NCI-H2196 treated with DMSO at 0.1 percent for 48 hours (cell line): Measurements from ENCODE around the gene GAGE12H.
"Not testable (repeated sequence)": the region's sequence is repeated elsewhere in the genome, so short reads cannot be mapped to it uniquely, and the experiment has no call there.

ENCODE experiments used
- DNase-seq: peaks from one replicate; lab custom pipeline; 2025; ENCODE audit not compliant: unreplicated experiment; lab: John Stamatoyannopoulos, UW

Gene GAGE12H, protein sequence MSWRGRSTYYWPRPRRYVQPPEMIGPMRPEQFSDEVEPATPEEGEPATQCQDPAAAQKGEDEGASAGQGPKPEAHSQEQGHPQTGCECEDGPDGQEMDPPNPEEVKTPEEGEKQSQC

DNA sequence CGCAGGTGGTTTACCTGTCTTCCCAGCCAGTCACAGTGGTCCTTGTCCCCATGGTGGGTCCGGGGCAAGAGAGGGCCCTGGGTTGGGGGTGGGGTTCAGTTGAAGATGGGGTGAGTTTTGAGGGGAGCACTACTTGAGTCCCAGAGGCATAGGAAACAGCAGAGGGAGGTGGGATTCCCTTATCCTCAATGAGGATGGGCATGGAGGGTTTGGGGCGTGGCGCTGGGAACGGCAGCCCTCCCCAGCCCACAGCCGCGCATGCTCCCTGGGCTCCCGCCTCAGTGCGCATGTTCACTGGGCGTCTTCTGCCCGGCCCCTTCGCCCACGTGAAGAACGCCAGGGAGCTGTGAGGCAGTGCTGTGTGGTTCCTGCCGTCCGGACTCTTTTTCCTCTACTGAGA, at the start of gene GAGE12H:
Gene GAGE12H (plus strand): TSS at position 301 of the 400 bp plus-strand sequence. CDS start 1,155 bp downstream, outside the sequence.
- DNase-seq = not testable (repeated sequence)

DNA sequence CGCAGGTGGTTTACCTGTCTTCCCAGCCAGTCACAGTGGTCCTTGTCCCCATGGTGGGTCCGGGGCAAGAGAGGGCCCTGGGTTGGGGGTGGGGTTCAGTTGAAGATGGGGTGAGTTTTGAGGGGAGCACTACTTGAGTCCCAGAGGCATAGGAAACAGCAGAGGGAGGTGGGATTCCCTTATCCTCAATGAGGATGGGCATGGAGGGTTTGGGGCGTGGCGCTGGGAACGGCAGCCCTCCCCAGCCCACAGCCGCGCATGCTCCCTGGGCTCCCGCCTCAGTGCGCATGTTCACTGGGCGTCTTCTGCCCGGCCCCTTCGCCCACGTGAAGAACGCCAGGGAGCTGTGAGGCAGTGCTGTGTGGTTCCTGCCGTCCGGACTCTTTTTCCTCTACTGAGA, 47.9 kb upstream of the GAGE12H start, which contains the start of gene GAGE12C:
Gene GAGE12C (plus strand): TSS at position 301 of the 400 bp plus-strand sequence. CDS start 1,155 bp downstream, outside the sequence.
- not testable (repeated sequence) for DNase-seq

DNA sequence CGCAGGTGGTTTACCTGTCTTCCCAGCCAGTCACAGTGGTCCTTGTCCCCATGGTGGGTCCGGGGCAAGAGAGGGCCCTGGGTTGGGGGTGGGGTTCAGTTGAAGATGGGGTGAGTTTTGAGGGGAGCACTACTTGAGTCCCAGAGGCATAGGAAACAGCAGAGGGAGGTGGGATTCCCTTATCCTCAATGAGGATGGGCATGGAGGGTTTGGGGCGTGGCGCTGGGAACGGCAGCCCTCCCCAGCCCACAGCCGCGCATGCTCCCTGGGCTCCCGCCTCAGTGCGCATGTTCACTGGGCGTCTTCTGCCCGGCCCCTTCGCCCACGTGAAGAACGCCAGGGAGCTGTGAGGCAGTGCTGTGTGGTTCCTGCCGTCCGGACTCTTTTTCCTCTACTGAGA, 38.3 kb upstream of the GAGE12H start, which contains the start of gene GAGE12D:
Gene GAGE12D (plus strand): TSS at position 301 of the 400 bp plus-strand sequence. CDS start 1,155 bp downstream, outside the sequence.
- not testable (repeated sequence) for DNase-seq

DNA sequence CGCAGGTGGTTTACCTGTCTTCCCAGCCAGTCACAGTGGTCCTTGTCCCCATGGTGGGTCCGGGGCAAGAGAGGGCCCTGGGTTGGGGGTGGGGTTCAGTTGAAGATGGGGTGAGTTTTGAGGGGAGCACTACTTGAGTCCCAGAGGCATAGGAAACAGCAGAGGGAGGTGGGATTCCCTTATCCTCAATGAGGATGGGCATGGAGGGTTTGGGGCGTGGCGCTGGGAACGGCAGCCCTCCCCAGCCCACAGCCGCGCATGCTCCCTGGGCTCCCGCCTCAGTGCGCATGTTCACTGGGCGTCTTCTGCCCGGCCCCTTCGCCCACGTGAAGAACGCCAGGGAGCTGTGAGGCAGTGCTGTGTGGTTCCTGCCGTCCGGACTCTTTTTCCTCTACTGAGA, 28.8 kb upstream of the GAGE12H start, which contains the start of gene GAGE12E:
Gene GAGE12E (plus strand): TSS at position 301 of the 400 bp plus-strand sequence. CDS start 1,155 bp downstream, outside the sequence.
- DNase-seq = not testable (repeated sequence)

DNA sequence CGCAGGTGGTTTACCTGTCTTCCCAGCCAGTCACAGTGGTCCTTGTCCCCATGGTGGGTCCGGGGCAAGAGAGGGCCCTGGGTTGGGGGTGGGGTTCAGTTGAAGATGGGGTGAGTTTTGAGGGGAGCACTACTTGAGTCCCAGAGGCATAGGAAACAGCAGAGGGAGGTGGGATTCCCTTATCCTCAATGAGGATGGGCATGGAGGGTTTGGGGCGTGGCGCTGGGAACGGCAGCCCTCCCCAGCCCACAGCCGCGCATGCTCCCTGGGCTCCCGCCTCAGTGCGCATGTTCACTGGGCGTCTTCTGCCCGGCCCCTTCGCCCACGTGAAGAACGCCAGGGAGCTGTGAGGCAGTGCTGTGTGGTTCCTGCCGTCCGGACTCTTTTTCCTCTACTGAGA, 19.2 kb upstream of the GAGE12H start, which contains the start of gene GAGE12F:
Gene GAGE12F (plus strand): TSS at position 301 of the 400 bp plus-strand sequence. CDS start 1,155 bp downstream, outside the sequence.
- DNase-seq = not testable (repeated sequence)

DNA sequence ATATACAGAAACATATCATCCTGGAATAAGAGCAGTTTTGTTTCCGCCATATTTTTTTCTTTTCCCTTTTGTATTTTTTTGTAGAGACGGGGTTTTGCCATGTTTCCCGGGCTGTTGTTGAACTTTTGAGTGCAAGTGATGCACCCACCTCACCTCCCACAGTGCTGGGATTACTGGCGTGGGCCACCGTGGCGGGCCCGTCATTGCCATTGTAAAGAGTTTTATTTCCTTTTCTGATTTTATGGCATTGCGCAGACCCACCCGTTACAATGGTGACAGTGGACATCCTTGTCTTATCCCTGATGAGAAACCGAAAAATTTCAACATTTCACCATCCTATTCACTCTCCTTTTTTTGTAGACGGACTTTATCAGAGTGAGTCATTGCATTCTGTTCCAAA, 11.0 kb upstream of the GAGE12H start:
- not testable (repeated sequence) for DNase-seq

DNA sequence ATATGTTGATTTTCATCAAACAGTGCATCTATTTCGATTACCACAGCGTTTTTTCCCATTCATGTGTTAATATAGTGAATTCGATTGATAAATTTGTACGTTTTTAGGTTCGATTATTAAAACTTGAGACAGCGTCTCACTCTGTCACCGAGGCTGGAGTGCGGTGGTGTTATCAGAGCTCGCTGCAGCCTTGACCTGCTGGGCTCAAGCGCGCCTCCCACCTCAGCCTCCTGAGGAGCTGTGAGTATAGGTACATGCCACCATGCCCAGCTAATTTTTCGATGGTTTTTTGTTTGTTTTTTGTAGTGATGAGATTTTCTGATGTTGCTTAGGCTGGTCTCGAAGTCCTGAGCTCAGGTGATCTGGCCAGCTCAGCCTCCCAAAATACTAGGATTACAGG, 10.6 kb upstream of the GAGE12H start:
- DNase-seq = not testable (repeated sequence)

DNA sequence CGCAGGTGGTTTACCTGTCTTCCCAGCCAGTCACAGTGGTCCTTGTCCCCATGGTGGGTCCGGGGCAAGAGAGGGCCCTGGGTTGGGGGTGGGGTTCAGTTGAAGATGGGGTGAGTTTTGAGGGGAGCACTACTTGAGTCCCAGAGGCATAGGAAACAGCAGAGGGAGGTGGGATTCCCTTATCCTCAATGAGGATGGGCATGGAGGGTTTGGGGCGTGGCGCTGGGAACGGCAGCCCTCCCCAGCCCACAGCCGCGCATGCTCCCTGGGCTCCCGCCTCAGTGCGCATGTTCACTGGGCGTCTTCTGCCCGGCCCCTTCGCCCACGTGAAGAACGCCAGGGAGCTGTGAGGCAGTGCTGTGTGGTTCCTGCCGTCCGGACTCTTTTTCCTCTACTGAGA, 9.6 kb upstream of the GAGE12H start, which contains the start of gene GAGE12G:
Gene GAGE12G (plus strand): TSS at position 301 of the 400 bp plus-strand sequence. CDS start 1,155 bp downstream, outside the sequence.
- not testable (repeated sequence) for DNase-seq

DNA sequence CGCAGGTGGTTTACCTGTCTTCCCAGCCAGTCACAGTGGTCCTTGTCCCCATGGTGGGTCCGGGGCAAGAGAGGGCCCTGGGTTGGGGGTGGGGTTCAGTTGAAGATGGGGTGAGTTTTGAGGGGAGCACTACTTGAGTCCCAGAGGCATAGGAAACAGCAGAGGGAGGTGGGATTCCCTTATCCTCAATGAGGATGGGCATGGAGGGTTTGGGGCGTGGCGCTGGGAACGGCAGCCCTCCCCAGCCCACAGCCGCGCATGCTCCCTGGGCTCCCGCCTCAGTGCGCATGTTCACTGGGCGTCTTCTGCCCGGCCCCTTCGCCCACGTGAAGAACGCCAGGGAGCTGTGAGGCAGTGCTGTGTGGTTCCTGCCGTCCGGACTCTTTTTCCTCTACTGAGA, 9.4 kb downstream of the GAGE12H start, which contains the start of gene GAGE2A:
Gene GAGE2A (plus strand): TSS at position 301 of the 400 bp plus-strand sequence. CDS start 1,155 bp downstream, outside the sequence.
- DNase-seq = not testable (repeated sequence)

DNA sequence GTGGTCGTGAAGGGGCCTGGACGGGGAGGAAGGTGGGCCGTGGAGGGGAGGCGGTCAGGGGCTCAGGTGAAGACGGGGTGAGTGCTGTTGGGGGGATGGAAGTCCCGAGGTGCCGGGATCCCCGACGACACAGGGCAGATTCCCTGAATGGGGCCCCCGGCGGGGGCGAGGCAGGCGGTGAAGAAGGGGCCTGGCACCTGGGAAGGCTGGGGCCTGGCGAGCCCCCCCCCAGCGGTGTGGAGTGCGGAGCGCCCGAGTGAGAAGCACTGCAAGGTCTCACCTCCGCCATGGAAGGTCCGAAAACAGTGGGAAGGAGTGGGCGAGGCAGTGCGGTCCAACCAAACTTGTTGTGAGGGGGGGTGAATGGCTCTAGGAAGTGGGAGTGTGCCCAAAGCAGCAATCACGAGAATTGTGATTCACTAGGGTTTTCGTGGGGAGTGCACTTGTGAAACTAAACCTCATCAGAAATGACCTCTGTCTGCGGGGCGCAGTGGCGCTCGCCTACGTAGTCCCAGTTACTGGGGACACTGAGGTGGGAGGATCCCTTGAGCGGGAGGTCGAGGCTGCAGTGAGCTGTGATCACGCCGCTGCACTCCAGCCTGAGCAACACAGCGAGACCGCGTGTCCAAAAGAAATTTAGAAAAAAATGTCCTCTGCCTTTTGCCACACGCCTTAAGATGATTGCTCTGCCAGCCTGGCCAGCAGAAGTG, 10.2 kb downstream of the GAGE12H start:
- DNase-seq = not testable (repeated sequence)

DNA sequence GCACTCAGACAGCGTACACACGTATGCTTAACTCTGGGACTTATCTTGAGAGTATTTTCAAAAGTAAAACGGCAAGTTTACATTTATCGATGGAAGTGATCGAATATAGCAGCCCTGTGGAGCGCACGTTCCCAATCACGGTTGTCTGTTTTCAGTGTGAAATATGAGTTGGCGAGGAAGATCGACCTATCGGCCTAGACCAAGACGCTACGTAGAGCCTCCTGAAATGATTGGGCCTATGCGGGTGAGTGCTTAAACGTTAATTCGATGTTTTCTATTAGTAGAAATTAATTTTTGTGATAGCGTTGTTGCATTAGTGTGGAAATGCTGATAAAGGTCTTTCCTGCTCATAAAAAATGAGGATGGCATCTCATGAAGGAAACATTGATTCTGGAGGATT, 10.7 kb downstream of the GAGE12H start:
- not testable (repeated sequence) for DNase-seq

DNA sequence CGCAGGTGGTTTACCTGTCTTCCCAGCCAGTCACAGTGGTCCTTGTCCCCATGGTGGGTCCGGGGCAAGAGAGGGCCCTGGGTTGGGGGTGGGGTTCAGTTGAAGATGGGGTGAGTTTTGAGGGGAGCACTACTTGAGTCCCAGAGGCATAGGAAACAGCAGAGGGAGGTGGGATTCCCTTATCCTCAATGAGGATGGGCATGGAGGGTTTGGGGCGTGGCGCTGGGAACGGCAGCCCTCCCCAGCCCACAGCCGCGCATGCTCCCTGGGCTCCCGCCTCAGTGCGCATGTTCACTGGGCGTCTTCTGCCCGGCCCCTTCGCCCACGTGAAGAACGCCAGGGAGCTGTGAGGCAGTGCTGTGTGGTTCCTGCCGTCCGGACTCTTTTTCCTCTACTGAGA, 19.0 kb downstream of the GAGE12H start, which contains the start of gene GAGE1:
Gene GAGE1 (plus strand): TSS at position 301 of the 400 bp plus-strand sequence. CDS start 1,155 bp downstream, outside the sequence.
- not testable (repeated sequence) for DNase-seq

DNA sequence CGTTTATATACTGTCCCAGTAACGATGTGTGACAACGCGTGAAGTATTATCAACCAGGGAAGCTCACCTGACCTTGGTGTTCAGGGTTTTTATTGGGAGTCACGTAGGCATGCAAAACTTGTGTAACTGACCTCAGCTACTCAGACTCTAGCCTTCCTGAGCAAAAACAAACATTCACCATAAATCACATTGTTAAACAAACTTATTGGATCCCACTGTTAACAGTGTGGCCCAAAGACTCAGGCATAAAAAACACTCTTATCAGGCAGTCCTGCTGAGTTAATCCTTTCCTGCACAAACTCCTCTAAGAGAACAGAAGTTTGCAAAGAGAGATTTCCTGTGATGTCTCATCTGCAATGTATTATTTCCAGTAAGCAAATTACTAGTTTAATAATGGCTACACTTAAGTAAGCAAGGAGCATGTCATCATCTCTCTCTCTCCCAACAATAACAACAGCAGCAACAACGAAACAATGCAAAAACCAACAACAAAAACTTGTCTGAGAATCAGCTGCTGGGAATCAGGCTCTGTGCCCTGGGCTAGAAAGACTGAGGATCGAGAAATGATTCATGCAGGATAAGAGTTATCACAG, 31.1 kb downstream of the GAGE12H start:
- no peak for DNase-seq

DNA sequence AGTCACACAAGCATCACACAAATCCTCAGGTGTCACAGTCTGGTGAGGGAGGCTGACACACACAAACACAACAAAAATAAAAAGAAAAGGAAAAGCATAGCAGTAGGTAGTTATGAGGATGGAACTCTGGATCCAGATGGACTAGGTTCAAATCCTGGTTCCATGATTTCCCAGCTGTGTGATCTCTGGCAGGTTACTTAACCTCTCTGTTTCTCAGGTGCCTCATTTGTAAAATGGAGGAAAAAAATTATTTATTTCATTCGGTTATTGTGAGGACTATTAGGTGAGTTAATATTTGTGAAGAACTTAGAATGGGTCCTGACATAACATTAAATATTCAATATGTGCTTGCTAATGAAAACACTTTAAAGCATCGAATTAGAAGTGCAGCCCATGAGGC, 38.8 kb downstream of the GAGE12H start:
- DNase-seq = no peak

DNA sequence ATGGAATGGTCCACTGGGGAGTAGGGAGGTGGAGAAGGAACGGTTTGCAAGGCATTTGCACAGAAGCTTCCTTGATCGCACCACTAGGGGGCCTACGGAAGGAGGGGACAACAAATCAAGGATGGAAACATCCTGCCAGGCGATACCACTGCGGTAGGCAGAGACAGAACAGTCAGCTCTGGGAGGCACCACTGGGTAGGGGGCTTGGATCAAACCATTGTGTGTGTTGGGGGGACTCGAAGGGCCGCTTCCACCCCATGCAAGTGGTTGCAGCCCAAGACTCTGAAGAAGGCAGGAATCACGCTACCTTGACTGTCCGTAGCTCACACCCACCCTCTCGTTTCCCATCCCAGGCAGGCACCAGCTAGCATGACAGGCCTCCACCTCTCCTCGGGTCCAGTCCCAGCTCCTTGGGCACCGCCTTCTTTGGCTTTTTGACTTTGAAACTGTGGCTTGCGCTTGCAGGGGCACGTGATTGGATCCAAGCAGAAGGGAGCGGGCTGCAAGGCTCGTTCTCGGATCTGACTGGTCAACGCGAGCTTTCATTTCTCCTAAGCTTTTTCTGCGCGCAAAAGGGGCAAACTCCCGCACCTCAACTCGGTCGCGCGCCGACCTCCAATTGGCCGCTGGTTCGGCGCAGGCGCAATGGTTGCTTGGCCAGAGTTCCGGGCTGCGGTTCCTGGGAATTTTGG, 47.5 kb downstream of the GAGE12H start:
- DNase-seq = no peak
